Eye (tissue), 1 donor: Measurements from ENCODE around the gene AEBP1.

Experiments
- DNase-seq: peaks from one replicate; pipeline ENCODE4 v3.0.0-alpha.2; 2015

AEBP1 gene

DNA sequence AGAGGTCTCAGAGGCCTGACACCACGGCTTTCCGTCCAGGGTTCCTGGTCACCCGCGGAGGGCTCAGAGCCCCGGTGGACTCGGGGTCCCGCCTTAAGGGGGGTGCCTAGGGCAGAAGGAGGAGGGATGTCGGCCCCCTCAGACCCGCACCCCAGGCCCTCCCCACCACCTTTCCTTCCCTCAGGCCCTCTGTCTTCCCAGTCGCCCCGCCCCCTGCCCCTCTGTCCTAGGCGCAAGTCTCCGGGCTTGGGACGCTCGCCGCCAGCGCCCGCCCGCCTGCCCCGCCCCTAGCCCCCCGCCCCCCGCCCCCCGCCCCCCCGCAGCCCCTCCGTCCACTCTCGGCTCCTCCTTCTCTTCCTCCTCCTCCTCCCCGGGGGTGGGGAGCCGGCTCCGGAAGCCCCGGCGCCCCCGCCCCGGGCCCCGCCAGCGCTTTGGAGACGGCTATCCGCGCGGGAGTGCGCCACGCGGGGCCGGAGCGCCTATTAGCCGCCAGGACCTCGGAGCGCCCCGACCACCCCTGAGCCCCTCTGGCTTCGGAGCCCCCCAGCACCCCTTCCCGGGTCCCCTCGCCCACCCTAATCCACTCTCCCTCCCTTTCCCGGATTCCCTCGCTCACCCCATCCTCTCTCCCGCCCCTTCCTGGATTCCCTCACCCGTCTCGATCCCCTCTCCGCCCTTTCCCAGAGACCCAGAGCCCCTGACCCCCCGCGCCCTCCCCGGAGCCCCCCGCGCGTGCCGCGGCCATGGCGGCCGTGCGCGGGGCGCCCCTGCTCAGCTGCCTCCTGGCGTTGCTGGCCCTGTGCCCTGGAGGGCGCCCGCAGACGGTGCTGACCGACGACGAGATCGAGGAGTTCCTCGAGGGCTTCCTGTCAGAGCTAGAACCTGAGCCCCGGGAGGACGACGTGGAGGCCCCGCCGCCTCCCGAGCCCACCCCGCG lies at the start of gene AEBP1:
AEBP1 (plus strand) TSS at position 423 of the 937 bp plus-strand sequence; CDS start at position 744, 321 bp downstream.
- peak; percentile 65 for DNase-seq

DNA sequence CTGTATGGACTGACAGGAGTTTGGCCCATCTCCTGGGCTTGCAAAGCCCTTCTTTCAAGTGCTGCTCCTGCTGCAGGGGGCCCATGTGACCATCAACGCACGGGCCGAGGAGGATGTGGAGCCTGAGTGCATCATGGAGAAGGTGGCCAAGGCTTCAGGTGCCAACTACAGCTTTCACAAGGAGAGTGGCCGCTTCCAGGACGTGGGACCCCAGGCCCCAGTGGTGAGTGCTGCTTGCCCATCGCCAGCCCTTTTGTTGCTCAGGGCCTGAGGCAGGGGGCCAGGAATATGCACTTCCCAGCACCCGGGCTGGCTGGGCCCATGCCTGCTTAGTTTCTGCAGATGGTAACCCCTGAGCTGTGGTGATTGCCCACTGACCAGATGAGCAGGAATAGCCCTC lies 47.5 kb upstream of the AEBP1 start:
- DNase-seq, result no peak

GRCh38 chr7:44057181-44057848 lies 46.8 kb upstream of the AEBP1 start:
- no peak for DNase-seq

DNA sequence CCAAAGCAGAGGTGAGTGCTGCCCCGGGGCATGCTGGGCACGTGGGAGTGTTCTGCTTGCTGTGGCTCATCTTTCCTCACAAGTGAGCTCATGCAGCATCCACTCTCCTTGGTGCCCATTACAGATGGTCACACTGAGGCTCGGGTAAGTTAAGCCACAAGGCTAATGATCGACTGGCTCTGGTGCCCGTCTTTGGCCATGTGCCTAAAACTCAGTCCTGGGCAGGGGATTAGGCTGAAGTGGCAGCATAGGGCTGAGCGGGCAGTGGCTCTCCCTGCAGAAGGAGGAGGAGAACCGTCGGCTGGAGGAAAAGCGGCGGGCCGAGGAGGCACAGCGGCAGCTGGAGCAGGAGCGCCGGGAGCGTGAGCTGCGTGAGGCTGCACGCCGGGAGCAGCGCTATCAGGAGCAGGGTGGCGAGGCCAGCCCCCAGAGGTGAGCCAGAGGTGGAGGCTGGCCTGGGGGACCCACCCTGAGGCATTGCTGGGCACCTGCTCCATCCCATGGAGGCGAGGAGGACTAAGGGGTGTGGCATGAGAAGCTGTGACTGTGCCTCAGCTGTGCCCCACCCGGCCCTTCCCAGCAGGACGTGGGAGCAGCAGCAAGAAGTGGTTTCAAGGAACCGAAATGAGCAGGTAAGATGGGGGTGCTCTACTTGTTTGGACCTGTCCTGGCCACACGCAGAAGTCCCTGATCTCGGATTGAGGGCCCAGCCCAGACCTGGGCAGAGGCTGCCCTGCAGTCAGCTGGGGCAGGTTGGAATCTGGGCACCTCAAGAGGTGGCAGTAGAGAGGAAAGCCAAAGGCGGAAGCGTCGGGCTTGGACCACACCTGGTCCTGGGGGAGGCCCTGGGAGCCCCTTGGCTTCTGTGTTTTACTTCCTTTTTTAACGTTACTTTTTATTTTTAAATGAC lies 46.0 kb upstream of the AEBP1 start:
- DNase-seq, result no peak

DNA sequence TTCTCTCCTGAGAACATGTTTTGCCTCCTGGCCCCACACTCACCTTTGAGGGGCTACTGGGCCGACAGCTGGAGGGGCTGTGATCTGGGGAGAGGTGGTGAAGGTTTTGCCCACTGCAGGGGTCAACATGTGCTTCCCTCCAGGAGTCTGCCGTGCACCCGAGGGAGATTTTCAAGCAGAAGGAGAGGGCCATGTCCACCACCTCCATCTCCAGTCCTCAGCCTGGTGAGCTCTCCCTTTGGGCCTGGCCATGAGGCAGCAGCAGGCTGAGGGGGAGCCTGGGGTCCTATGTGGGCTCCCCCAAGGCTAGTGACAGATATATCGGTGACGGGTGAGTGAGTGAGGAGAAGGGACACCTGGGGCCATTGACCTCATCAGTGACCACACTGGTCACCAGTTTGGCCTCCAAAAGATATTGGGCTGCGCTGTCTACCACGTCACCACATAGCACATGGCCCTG lies 45.4 kb upstream of the AEBP1 start:
- DNase-seq, result no peak

DNA sequence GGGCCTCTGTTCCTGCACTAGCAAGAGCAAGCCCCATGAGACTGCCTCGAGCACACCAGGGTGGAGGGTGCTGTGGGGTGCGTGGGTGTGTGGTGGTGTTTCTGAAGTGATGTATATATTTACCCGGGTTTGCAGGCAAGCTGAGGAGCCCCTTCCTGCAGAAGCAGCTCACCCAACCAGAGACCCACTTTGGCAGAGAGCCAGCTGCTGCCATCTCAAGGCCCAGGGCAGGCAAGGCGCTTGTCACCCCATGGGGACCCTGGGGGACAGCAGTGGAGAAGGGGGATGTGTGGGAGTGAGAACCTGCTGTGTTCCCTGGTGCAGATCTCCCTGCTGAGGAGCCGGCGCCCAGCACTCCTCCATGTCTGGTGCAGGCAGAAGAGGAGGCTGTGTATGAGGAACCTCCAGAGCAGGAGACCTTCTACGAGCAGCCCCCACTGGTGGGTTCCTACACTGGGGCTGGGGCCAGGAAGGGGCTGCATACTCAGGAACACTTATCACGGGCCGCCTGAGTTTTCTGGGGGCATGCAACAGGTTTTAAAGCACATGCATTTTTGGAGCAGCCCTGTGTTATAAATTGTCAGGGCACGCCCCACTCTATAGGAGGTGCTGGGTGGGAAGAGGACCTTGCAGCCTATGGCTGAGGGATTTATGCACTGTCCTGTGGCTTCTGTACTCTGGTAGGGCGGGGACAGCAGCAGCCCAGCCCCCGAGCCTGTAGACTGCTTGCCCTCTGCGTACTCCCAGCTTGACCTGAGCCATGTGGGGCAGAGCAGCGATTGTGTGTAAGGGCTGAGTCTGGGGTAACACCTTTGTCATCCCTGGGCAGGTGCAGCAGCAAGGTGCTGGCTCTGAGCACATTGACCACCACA lies 44.7 kb upstream of the AEBP1 start:
- DNase-seq, result no peak

DNA sequence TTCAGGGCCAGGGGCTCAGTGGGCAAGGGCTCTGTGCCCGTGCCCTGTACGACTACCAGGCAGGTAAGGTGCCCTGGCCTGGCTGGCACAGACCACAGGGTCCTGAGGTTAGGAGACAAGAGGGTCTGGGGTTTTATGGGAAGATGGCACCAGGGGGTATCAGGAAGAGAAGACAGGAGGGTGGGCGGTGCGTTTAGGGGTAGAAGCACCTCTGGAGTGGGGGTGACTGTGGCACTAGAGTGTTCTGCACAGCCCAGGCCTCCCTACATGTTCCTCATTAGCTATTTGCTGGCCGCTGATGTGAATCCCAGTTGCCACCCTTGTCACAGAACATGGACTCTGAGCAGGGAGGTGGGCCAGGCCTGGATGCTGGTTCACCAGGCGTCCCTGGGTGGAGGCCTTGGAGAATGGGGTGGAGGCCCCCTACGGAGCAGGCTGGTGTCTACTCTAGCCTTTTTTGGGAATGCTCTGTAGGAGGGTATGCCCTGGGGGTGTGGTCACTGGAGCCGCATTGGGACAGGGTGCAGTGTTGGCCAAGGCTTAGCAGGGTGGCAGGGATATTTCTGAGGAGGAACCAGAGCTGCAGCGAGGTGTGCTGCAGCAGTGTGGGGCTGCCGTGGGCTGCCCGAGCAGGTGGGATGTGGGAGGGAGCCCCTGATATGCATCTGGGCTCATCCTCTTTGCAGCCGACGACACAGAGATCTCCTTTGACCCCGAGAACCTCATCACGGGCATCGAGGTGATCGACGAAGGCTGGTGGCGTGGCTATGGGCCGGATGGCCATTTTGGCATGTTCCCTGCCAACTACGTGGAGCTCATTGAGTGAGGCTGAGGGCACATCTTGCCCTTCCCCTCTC lies 43.8 kb upstream of the AEBP1 start:
- DNase-seq, result no peak

DNA sequence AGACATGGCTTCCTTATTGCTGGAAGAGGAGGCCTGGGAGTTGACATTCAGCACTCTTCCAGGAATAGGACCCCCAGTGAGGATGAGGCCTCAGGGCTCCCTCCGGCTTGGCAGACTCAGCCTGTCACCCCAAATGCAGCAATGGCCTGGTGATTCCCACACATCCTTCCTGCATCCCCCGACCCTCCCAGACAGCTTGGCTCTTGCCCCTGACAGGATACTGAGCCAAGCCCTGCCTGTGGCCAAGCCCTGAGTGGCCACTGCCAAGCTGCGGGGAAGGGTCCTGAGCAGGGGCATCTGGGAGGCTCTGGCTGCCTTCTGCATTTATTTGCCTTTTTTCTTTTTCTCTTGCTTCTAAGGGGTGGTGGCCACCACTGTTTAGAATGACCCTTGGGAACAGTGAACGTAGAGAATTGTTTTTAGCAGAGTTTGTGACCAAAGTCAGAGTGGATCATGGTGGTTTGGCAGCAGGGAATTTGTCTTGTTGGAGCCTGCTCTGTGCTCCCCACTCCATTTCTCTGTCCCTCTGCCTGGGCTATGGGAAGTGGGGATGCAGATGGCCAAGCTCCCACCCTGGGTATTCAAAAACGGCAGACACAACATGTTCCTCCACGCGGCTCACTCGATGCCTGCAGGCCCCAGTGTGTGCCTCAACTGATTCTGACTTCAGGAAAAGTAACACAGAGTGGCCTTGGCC lies 43.0 kb upstream of the AEBP1 start:
- DNase-seq, result no peak

DNA sequence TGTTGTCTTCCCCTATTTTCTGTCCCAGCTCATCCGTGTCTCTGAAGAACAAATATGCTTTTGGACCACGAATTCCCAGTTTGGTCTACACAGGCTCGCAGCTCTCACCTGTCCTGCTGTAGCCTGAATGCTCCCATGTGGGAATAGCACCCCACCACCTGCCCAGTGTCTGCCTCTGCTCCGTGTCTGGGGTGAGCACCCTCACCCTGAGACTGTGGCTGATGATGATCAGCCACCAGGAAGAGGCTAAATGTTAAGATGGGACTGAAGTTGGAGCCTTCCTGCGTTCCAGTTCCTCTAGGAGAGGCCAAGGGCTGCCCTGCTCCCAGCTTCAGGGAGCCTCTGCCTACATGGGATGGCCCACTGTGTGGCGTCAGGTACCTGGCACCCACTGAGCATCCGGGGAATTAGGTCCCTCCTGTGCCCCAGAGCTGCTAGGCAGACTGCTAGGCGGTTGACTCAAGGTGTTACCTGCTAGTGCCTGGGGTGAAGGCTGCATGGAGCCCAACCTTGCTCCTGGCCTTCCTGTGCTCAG lies 42.4 kb upstream of the AEBP1 start:
- no peak for DNase-seq

DNA sequence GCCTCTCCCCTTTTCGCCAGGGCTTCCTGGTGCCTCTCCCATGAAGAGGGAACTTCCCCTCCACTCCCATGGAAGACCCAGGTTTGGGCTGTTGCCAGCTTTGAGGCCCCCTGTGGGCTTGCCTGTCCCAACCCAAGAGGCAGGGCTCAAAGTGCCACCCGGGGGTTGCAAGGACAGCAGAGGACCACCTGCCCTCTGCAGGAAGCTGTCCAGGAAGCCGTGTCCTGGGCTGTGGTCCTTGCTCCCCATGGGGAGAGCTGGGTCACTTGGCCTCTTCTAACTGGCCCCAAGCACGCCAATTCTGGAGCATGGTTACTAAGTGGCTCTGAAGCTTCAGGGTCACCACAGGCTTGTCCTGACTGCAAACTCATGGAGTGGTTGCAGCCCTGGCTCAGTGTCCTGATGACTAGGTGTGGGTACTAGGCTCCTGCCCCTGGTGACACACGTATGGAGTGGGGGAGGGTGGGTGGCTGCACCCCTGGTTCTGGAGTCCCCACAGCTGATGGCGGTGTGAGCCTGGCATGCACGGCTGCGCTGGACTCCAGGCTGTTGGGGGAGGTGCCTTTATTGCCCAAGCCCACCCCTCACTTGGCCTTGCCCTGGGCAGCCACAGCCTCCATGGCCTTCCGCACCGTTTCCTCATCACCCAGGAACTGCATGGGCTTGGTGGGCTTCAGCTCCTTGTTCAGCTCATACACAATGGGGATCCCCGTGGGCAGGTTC lies 41.8 kb upstream of the AEBP1 start:
- DNase-seq, result no peak

DNA sequence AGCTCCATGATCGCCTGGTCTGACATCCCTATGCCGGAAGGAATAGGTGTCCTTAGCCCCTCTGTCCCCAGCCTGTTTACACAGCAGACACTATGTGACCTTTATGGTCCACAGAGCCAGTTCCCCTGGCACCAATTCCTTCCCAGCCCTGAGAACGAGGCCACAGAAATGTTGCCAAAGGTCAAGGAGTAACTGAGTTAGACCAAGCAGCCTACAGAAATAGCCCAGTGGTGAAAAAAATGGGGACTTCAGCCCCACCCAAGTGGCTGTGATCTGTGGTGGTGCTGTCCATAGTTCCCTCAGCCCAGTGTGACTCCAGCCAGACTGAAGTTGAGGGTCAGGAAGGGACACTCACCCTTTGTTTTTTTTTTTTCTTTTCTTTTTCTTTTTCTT lies 41.2 kb upstream of the AEBP1 start:
- no peak for DNase-seq

GRCh38 chr7:44063547-44063893 lies 40.6 kb upstream of the AEBP1 start:
- DNase-seq, result no peak

DNA sequence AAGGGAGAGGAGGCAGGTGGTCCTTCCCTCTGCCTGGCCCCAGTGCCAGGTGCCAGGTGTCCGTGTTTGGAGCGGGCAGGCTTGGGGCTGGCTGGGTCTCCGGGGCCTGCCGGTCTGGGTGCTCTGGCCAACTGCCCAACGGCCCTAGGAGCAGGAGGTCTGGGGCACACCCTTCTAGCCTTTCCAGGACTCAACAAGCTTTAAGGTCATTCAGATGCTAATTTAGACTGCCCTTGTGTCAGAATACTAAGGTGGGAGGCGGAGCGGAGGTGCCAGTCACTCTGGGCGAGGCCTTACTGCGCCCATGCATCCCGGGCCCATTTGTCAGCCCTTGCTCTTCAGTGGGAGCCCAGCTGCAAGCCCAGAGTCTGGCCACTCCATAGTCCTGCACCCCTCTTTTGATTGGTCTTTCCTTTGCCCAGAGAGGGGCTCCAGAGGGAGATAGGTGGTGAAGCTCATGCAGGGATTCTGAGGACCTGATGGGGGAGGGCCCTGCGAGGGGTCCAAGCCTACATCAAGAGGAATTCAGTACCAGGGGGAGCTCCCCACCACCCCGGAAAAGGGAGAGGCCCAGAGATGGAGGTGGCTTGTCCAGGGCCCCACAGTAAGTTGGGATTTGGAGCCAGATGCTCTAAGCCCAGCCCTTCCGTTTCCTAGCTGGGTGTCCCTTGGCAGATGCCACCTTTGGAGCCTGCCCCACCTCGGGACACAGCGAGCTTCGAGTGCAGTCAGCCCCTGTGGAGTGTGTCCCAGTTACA lies 40.1 kb upstream of the AEBP1 start:
- DNase-seq, result no peak

- DNase-seq, result no peak
Measured at GRCh38 chr7:44064791-44065430, 39.2 kb upstream of the AEBP1 start.

GRCh38 chr7:44065431-44066110 lies 38.6 kb upstream of the AEBP1 start, which contains the start of gene PGAM2:
Gene PGAM2, minus strand, starts transcription at chr7:44065567. Its CDS starts 38 bp downstream, at chr7:44065529.
- peak; percentile 78 for DNase-seq

GRCh38 chr7:44066111-44066460 lies 38.1 kb upstream of the AEBP1 start:
- DNase-seq, result no peak

- DNase-seq, result no peak
Measured at GRCh38 chr7:44066494-44067063, 37.6 kb upstream of the AEBP1 start.
